SK-N-SH (cell line): ENCODE results near the gene PTPN9. TPM values are rescaled to one million over a fixed set of nuclear protein-coding genes. Genes with fewer than 3 reads are reported as not detected.

Experiments
- CTCF ChIA-PET: fragments of 300-600, 350-600 bp; formaldehyde crosslinking; extraction: SDS; loops from one replicate; lab custom pipeline; 2021; lab: Yijun Ruan, JAX
- POLR2A ChIA-PET: fragments of 350-600 bp; sonication (Branson Sonifier 250); formaldehyde crosslinking; extraction: SDS; loops from one replicate; lab custom pipeline; 2020; ENCODE audit warnings: antibody characterized with exemption, inconsistent platforms; lab: Yijun Ruan, JAX
- DNase-seq: peaks from one replicate; pipeline ENCODE4 v3.0.0; 2012
- H2AFZ ChIP-seq: fragments of 200-600 bp; sonication (generic); 2 replicates; pipeline ENCODE4 v1.8.1; 2016; ENCODE audit warnings: antibody characterized with exemption, mild to moderate bottlenecking, low read depth
- H3F3A ChIP-seq: fragments of 200-600 bp; sonication (generic); replicated peaks from 2 replicates; pipeline ENCODE3; 2016; ENCODE audit warnings: antibody characterized with exemption, mild to moderate bottlenecking; ENCODE audit not compliant: insufficient read depth
- H3K27ac ChIP-seq, 2 experiments: fragments of 200-500 bp in 1 of 2; fragments of 200-600 bp in 1 of 2; sonication (Bioruptor generic) in 1 of 2; sonication (generic), shearing (Covaris generic) in 1 of 2; 2 replicates each; pipeline versions ENCODE4 v1.5.1 to v1.6.1; 2014 to 2016; ENCODE audit warnings: low read depth in 2 of 2, inconsistent platforms in 1 of 2, low read length in 1 of 2, mild to moderate bottlenecking in 1 of 2, mixed read lengths in 1 of 2
- H3K27me3 ChIP-seq: fragments of 200-600 bp; sonication (generic), shearing (Covaris generic); 2 replicates; pipeline ENCODE4 v1.6.1; 2016; ENCODE audit warnings: mixed run types; ENCODE audit not compliant: insufficient read depth
- H3K36me3 ChIP-seq, 2 experiments: fragments of 200-500 bp in 1 of 2; fragments of 200-600 bp in 1 of 2; sonication (Bioruptor generic) in 1 of 2; sonication (generic) in 1 of 2; replicated peaks in 1 of 2; 2 replicates each; pipeline versions ENCODE3 to v1.5.1; 2014 to 2016; ENCODE audit warnings: low read length in 1 of 2, mild to moderate bottlenecking in 1 of 2; ENCODE audit not compliant: insufficient read depth in 2 of 2, control insufficient read depth in 1 of 2
- H3K4me1 ChIP-seq, 2 experiments: fragments of 200-500 bp in 1 of 2; fragments of 200-600 bp in 1 of 2; sonication (Bioruptor generic) in 1 of 2; sonication (generic), shearing (Covaris generic) in 1 of 2; 2 replicates each; pipeline versions ENCODE4 v1.5.1 to v1.6.1; 2014 to 2016; ENCODE audit warnings: low read depth in 1 of 2, low read length in 1 of 2, mixed run types in 1 of 2; ENCODE audit not compliant: insufficient read depth in 2 of 2, control insufficient read depth in 1 of 2
- H3K4me2 ChIP-seq: fragments of 200-600 bp; sonication (generic), shearing (Covaris generic); 2 replicates; pipeline ENCODE4 v1.6.1; 2017; ENCODE audit warnings: mixed run types
- H3K4me3 ChIP-seq, 2 experiments: fragments of 200-500 bp in 1 of 2; fragments of 200-600 bp in 1 of 2; sonication (Bioruptor generic) in 1 of 2; sonication (generic), shearing (Covaris generic) in 1 of 2; 2 replicates each; pipeline versions ENCODE4 v1.5.1 to v1.8.1; 2014 to 2016; ENCODE audit warnings: low read depth in 2 of 2, inconsistent platforms in 1 of 2, low read length in 1 of 2, mild to moderate bottlenecking in 1 of 2, mixed read lengths in 1 of 2, moderate library complexity in 1 of 2
- H3K79me2 ChIP-seq: fragments of 200-600 bp; sonication (generic); 2 replicates; pipeline ENCODE4 v1.8.1; 2017; ENCODE audit warnings: mild to moderate bottlenecking; ENCODE audit not compliant: insufficient read depth
- H3K9ac ChIP-seq: fragments of 200-600 bp; sonication (generic); 2 replicates; pipeline ENCODE4 v1.6.1; 2017; ENCODE audit warnings: mixed run types
- H3K9me2 ChIP-seq: fragments of 200-600 bp; sonication (generic); 2 replicates; pipeline ENCODE4 v1.6.1; 2017; ENCODE audit warnings: mixed run types
- H3K9me3 ChIP-seq: fragments of 200-600 bp; sonication (generic); 2 replicates; pipeline ENCODE4 v1.6.1; 2017; ENCODE audit warnings: mixed run types, mild to moderate bottlenecking, moderate library complexity
- H4K20me1 ChIP-seq: fragments of 200-600 bp; sonication (generic); 2 replicates; pipeline ENCODE4 v1.6.1; 2017; ENCODE audit warnings: mild to moderate bottlenecking, mixed run types; ENCODE audit not compliant: insufficient read depth
- CHD2 ChIP-seq: fragments of 150-350 bp; IDR thresholded peaks from 2 replicates; pipeline ENCODE4 v1.6.1; 2018; ENCODE audit warnings: low read length; ENCODE audit not compliant: partially characterized antibody
- FOXJ3 ChIP-seq: sonication (generic); formaldehyde crosslinking; IDR thresholded peaks from 2 replicates; pipeline ENCODE4 v1.5.1; 2020; ENCODE audit warnings: mild to moderate bottlenecking, missing genetic modification reagents
- MXI1 ChIP-seq: IDR thresholded peaks from 2 replicates; pipeline ENCODE4 v1.6.1; 2012; ENCODE audit warnings: mild to moderate bottlenecking, low read depth, low read length, improper control_type of control experiment
- POLR2AphosphoS5 ChIP-seq: IDR thresholded peaks from 2 replicates; pipeline ENCODE4 v1.6.1; 2012; ENCODE audit warnings: low read depth, low read length
- RAD21 ChIP-seq: IDR thresholded peaks from 2 replicates; pipeline ENCODE4 v1.6.1; 2012; ENCODE audit warnings: mild to moderate bottlenecking, low read length
- RCOR1 ChIP-seq: fragments of 150-350 bp; IDR thresholded peaks from 2 replicates; pipeline ENCODE4 v1.6.1; 2017; ENCODE audit warnings: antibody characterized with exemption, low read length
- RFX5 ChIP-seq: IDR thresholded peaks from 2 replicates; pipeline ENCODE4 v1.6.1; 2012; ENCODE audit warnings: mild to moderate bottlenecking, improper control_type of control experiment, low read length
- RXRA ChIP-seq: IDR thresholded peaks from 2 replicates; pipeline ENCODE4 v1.4.0; 2012; ENCODE audit warnings: low read depth, mild to moderate bottlenecking, borderline replicate concordance
- SIN3A ChIP-seq: IDR thresholded peaks from 2 replicates; pipeline ENCODE4 v1.6.1; 2012; ENCODE audit warnings: low read depth, mild to moderate bottlenecking, low read length, moderate library complexity, borderline replicate concordance
- TEAD4 ChIP-seq: IDR thresholded peaks from 2 replicates; pipeline ENCODE4 v1.4.0; 2012; ENCODE audit warnings: mild to moderate bottlenecking, borderline replicate concordance; ENCODE audit not compliant: insufficient read depth
- USF1 ChIP-seq: IDR thresholded peaks from 2 replicates; pipeline ENCODE4 v1.4.0; 2012; ENCODE audit warnings: low read depth, borderline replicate concordance
- USF2 ChIP-seq: fragments of 150-350 bp; IDR thresholded peaks from 2 replicates; pipeline ENCODE4 v1.6.1; 2017; ENCODE audit warnings: antibody characterized with exemption, low read length, low read depth, borderline replicate concordance
- WGBS: methylation state at CpG from one replicate; pipeline ENCODE4 v1.1.6; 2017; ENCODE audit warnings: low lambda C conversion rate; 5-methylcytosine and 5-hydroxymethylcytosine counted together
- polyA plus RNA-seq, 3 experiments: library from polyadenylated mRNA; depleted of rRNA; stranded (reverse); fragments of >200 nt; gene quantifications; 2 replicates each; pipeline ENCODE4 v1.2.3, GENCODE V29; 2012
- TF ChIP-seq, protein P1 (sequence below): IDR thresholded peaks from 2 replicates; pipeline ENCODE4 v1.6.1; 2012; ENCODE audit warnings: mild to moderate bottlenecking, low read depth, low read length, moderate library complexity
- TF ChIP-seq, protein P2 (sequence below): fragments of 150-350 bp; IDR thresholded peaks from 2 replicates; pipeline ENCODE4 v1.6.1; 2016; ENCODE audit warnings: mild to moderate bottlenecking, low read depth, low read length

Gene PTPN9
- polyA plus RNA-seq, 1 of the 3 experiments (the other 2 are of a cell fraction): 25.9 TPM

DNA sequence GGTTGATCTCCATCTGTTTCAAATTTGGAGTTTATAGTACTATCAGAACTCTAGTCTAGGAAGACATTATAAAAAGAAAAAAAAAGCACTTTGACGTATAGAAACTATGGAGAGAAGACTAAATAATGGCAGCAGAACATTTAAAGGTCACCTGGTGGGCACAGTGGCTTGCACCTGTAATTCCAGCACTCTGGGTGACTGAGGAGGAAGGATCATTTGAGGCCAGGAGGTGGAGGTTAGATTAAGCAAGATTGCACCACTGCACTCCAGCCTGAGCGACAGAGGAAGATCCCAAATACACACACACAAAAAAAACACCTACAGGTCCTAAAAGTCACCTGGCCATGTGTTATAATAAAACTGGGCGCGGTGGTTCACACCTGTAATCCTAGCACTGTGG lies 141.4 kb downstream of the PTPN9 start:
- no peak for DNase-seq
- peaks cover 0 to 41% of the 10 kb centered on the region in 2 experiments for H3K36me3 ChIP-seq
- H3K27ac ChIP-seq: no peak overlapping the region
- H3K4me2 ChIP-seq: no peak overlapping the region
- H3K27me3 ChIP-seq: no peaks in the 10 kb centered on the region
- H4K20me1 ChIP-seq: peaks cover 83% of the 10 kb centered on the region
- no peaks in the 10 kb centered on the region for H3K9me3 ChIP-seq
- ChIA-PET CTCF (interaction anchor here (1.3 kb wide), 1 partner anchor 69 kb away, joined by 6 read pairs; the partner anchor contains the start of gene MAN2C1), POLR2A (no interaction called here)
- no peak overlapping the region for H2AFZ ChIP-seq
- no peak overlapping the region for H3K4me3 ChIP-seq
- H3K9ac ChIP-seq: no peak overlapping the region
- TF ChIP-seq TEAD4: no peak
- TF ChIP-seq RCOR1: no peak
- TF ChIP-seq RAD21: no peak
- TF ChIP-seq, protein P1, sequence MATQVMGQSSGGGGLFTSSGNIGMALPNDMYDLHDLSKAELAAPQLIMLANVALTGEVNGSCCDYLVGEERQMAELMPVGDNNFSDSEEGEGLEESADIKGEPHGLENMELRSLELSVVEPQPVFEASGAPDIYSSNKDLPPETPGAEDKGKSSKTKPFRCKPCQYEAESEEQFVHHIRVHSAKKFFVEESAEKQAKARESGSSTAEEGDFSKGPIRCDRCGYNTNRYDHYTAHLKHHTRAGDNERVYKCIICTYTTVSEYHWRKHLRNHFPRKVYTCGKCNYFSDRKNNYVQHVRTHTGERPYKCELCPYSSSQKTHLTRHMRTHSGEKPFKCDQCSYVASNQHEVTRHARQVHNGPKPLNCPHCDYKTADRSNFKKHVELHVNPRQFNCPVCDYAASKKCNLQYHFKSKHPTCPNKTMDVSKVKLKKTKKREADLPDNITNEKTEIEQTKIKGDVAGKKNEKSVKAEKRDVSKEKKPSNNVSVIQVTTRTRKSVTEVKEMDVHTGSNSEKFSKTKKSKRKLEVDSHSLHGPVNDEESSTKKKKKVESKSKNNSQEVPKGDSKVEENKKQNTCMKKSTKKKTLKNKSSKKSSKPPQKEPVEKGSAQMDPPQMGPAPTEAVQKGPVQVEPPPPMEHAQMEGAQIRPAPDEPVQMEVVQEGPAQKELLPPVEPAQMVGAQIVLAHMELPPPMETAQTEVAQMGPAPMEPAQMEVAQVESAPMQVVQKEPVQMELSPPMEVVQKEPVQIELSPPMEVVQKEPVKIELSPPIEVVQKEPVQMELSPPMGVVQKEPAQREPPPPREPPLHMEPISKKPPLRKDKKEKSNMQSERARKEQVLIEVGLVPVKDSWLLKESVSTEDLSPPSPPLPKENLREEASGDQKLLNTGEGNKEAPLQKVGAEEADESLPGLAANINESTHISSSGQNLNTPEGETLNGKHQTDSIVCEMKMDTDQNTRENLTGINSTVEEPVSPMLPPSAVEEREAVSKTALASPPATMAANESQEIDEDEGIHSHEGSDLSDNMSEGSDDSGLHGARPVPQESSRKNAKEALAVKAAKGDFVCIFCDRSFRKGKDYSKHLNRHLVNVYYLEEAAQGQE: no peak
- H3K79me2 ChIP-seq: peaks cover 100% of the 10 kb centered on the region
- peaks cover 4% of the 10 kb centered on the region for H3F3A ChIP-seq
- H3K4me1 ChIP-seq: no peaks in the 10 kb centered on the region
- no peaks in the 10 kb centered on the region for H3K9me2 ChIP-seq
- 95% methylated on average over 4 of the region's 4 CpGs for WGBS

GRCh38 chr15:75436881-75437280 lies 142.2 kb downstream of the PTPN9 start:
- CTCF ChIA-PET: no interaction called here

More at GRCh38 chr15:75436881-75437280, 142.2 kb downstream of the PTPN9 start:
- POLR2A ChIA-PET: no interaction called here
- H3K79me2 ChIP-seq: peaks cover 100% of the 10 kb centered on the region
- H3K27ac ChIP-seq: no peak overlapping the region
- no peaks in the 10 kb centered on the region for H3K9me3 ChIP-seq
- TF ChIP-seq MXI1: no peak
- TF ChIP-seq POLR2AphosphoS5: no peak
- TF ChIP-seq USF1: no peak
- TF ChIP-seq RFX5: no peak
- TF ChIP-seq FOXJ3 (CRISPR knock-in tag): no peak
- no peak for TF ChIP-seq CHD2
- TF ChIP-seq USF2: no peak
- TF ChIP-seq, protein P2, sequence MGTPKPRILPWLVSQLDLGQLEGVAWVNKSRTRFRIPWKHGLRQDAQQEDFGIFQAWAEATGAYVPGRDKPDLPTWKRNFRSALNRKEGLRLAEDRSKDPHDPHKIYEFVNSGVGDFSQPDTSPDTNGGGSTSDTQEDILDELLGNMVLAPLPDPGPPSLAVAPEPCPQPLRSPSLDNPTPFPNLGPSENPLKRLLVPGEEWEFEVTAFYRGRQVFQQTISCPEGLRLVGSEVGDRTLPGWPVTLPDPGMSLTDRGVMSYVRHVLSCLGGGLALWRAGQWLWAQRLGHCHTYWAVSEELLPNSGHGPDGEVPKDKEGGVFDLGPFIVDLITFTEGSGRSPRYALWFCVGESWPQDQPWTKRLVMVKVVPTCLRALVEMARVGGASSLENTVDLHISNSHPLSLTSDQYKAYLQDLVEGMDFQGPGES: no peak
- TF ChIP-seq RXRA: no peak
- TF ChIP-seq SIN3A: no peak
- H3K9ac ChIP-seq: no peak overlapping the region
- H3K4me2 ChIP-seq: no peak overlapping the region
- no peaks in the 10 kb centered on the region for H3K4me1 ChIP-seq
- WGBS: 97% methylated on average over 5 of the region's 5 CpGs
- peaks cover 88% of the 10 kb centered on the region for H4K20me1 ChIP-seq
- DNase-seq: no peak
- peaks cover 0 to 39% of the 10 kb centered on the region in 2 experiments for H3K36me3 ChIP-seq
- H2AFZ ChIP-seq: no peak overlapping the region
- H3K9me2 ChIP-seq: no peaks in the 10 kb centered on the region
- H3F3A ChIP-seq: peaks cover 9% of the 10 kb centered on the region
- H3K4me3 ChIP-seq: no peak overlapping the region
- H3K27me3 ChIP-seq: no peaks in the 10 kb centered on the region
